ENCODE data around the gene SNF8. TPM values are rescaled to one million over a fixed set of nuclear protein-coding genes. Genes with fewer than 3 reads are reported as not detected.
"Not testable (repeated sequence)": the region's sequence is repeated elsewhere in the genome, so short reads cannot be mapped to it uniquely, and the experiment has no call there.

SNF8 gene
- total RNA-seq, 1 donor from 2014 or later: 117 TPM

- H3K36me3 Mint-ChIP-seq: no peaks in the 10 kb centered on the region
- DNase-seq (ENCODE audit: extremely low spot score, unreplicated experiment): no peak
Measured at GRCh38 chr17:48952904-48953303, 8.3 kb upstream of the SNF8 start.

DNA sequence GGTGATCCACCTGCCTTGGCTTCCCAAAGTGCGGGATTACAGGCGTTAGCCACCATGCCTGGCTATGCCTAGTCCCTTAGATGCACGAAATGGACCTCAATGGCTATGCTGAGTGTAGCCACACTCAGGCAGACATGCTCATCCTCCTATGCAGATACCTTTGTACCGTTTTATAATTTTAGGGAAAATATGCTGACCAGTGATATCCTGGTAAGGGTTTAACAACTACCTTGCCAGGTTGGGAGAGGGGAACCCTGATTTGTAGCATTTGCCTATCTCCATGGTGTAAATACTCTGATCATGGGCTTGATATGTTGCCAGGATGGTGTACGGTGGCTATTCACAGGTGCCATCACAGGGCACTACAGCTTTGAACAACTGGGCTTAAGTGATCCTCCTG lies 6.9 kb upstream of the SNF8 start:
- no peak for DNase-seq (ENCODE audit: extremely low spot score, unreplicated experiment)
- no peak overlapping the region for H3K4me3 Mint-ChIP-seq
- H3K9me3 Mint-ChIP-seq: no peaks in the 10 kb centered on the region
- H3K27ac Mint-ChIP-seq: no peak overlapping the region
- H3K36me3 Mint-ChIP-seq: no peaks in the 10 kb centered on the region
- peaks cover 8% of the 10 kb centered on the region for H3K4me1 Mint-ChIP-seq (ENCODE audit: unreplicated experiment)
- TF ChIP-seq, protein P1, sequence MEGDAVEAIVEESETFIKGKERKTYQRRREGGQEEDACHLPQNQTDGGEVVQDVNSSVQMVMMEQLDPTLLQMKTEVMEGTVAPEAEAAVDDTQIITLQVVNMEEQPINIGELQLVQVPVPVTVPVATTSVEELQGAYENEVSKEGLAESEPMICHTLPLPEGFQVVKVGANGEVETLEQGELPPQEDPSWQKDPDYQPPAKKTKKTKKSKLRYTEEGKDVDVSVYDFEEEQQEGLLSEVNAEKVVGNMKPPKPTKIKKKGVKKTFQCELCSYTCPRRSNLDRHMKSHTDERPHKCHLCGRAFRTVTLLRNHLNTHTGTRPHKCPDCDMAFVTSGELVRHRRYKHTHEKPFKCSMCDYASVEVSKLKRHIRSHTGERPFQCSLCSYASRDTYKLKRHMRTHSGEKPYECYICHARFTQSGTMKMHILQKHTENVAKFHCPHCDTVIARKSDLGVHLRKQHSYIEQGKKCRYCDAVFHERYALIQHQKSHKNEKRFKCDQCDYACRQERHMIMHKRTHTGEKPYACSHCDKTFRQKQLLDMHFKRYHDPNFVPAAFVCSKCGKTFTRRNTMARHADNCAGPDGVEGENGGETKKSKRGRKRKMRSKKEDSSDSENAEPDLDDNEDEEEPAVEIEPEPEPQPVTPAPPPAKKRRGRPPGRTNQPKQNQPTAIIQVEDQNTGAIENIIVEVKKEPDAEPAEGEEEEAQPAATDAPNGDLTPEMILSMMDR (conservative IDR thresholded peaks at IDR 0.05): no peak
- peaks cover 2% of the 10 kb centered on the region for H3K27me3 Mint-ChIP-seq

More at GRCh38 chr17:48952904-48953303, 8.3 kb upstream of the SNF8 start:
- Mint-ChIP-seq H3K27ac (no peak overlapping the region), H3K9me3 (no peaks in the 10 kb centered on the region), H3K4me1 (ENCODE audit: unreplicated experiment) (peaks cover 8% of the 10 kb centered on the region), H3K4me3 (no peak overlapping the region), H3K27me3 (peaks cover 2% of the 10 kb centered on the region)
- TF ChIP-seq, protein P1 (conservative IDR thresholded peaks at IDR 0.05): no peak

- peak overlapping the region; percentile 92 for H3K27ac Mint-ChIP-seq
- not testable (repeated sequence) for H3K27me3 Mint-ChIP-seq; H3K4me1 Mint-ChIP-seq (ENCODE audit: unreplicated experiment); H3K9me3 Mint-ChIP-seq; DNase-seq (ENCODE audit: extremely low spot score, unreplicated experiment); H3K36me3 Mint-ChIP-seq
- H3K4me3 Mint-ChIP-seq: peak overlapping the region; percentile 98
Measured at GRCh38 chr17:48945261-48945651, 614 bp upstream of the SNF8 start.

DNA sequence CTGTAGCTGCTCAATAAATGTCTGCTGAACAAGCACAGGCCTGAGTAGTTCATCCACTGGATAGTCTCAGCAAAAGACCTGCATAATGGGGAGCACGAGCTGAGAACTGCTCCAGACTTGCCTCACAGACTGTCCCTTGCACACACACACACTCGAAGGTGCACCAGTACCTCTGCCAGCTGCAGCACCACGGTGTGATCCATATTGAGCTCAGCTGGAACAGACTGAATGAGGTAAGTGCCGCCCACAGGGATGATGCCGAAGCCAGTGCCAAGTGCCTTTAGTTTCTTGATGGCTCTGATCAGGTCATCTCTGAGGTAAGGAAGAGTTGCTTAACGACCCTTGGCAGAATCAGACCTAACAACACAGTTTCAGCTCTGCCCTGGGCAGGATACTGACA lies 11.6 kb downstream of the SNF8 start:
- Mint-ChIP-seq H3K4me1 (ENCODE audit: unreplicated experiment) (no peaks in the 10 kb centered on the region), H3K27ac (no peak overlapping the region), H3K9me3 (no peaks in the 10 kb centered on the region), H3K4me3 (no peak overlapping the region), H3K36me3 (peaks cover 22% of the 10 kb centered on the region), H3K27me3 (no peaks in the 10 kb centered on the region)
- no peak for DNase-seq (ENCODE audit: extremely low spot score, unreplicated experiment)
- TF ChIP-seq, protein P1 (conservative IDR thresholded peaks at IDR 0.05): no peak

- DNase-seq (ENCODE audit: extremely low spot score, unreplicated experiment): no peak
- H3K27me3 Mint-ChIP-seq: no peaks in the 10 kb centered on the region
- peak overlapping the region; percentile 6 for H3K27ac Mint-ChIP-seq
- no peaks in the 10 kb centered on the region for H3K9me3 Mint-ChIP-seq
- TF ChIP-seq, protein P1 (conservative IDR thresholded peaks at IDR 0.05): no peak
- no peaks in the 10 kb centered on the region for H3K4me1 Mint-ChIP-seq (ENCODE audit: unreplicated experiment)
- peaks cover 24% of the 10 kb centered on the region for H3K36me3 Mint-ChIP-seq
- H3K4me3 Mint-ChIP-seq: no peak overlapping the region
Measured at GRCh38 chr17:48930435-48930873, 14.2 kb downstream of the SNF8 start.

- Mint-ChIP-seq H3K4me3 (no peak overlapping the region), H3K27me3 (no peaks in the 10 kb centered on the region), H3K27ac (peak overlapping the region; percentile 6), H3K36me3 (peaks cover 25% of the 10 kb centered on the region), H3K9me3 (no peaks in the 10 kb centered on the region), H3K4me1 (ENCODE audit: unreplicated experiment) (no peaks in the 10 kb centered on the region)
- TF ChIP-seq, protein P1 (conservative IDR thresholded peaks at IDR 0.05): no peak
- DNase-seq (ENCODE audit: extremely low spot score, unreplicated experiment): no peak
Measured at GRCh38 chr17:48929812-48930165, 14.9 kb downstream of the SNF8 start.
